GM19455 (cell line): Measurements from ENCODE around the gene LINGO4.

Experiments used
- ATAC-seq: cut with Tn5 transposase; IDR thresholded peaks from one replicate; pipeline ENCODE4 v1.9.1; 2021; ENCODE audit not compliant: unreplicated experiment

Gene LINGO4

GRCh38 chr1:151805066-151805820, at the start of gene LINGO4:
LINGO4 (minus strand) TSS chr1:151805419; CDS start chr1:151802704, 2,715 bp downstream.
- no peak for ATAC-seq

GRCh38 chr1:151854658-151855057, 49.4 kb upstream of the LINGO4 start:
- no peak for ATAC-seq

DNA sequence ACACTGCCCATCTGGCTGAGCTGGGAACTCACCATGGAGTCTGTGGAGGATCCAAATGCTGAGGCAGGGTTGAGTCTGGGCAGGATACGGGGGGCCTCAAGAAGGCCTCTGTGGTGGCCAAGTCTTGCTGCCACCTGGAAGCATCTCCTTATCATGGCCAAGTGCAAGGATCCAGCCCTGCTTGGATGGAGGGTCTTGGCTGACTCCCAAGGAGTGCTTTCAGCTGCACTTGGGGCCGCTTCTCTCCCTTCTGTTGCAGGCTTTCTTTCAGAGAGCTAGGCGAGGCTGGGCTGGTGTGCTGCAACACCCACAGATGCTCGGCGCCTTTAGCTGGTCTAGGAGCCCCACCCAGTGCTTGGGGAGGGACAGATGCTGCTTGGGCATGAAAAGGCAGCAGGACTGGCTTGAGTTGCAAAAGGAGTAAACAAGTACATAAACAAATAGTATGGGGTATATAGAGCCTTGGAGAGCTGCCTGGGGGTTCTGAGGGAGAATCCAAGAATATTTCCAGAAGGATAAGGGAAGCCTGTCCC, 48.3 kb upstream of the LINGO4 start, which contains the start of gene THEM5:
Gene THEM5, minus strand, starts transcription at position 302 of the 533 bp plus-strand sequence. Its CDS starts 147 bp downstream, at position 155.
- no peak for ATAC-seq

GRCh38 chr1:151852733-151853132, 47.5 kb upstream of the LINGO4 start:
- ATAC-seq = no peak

GRCh38 chr1:151851886-151852285, 46.7 kb upstream of the LINGO4 start:
- no peak for ATAC-seq

DNA sequence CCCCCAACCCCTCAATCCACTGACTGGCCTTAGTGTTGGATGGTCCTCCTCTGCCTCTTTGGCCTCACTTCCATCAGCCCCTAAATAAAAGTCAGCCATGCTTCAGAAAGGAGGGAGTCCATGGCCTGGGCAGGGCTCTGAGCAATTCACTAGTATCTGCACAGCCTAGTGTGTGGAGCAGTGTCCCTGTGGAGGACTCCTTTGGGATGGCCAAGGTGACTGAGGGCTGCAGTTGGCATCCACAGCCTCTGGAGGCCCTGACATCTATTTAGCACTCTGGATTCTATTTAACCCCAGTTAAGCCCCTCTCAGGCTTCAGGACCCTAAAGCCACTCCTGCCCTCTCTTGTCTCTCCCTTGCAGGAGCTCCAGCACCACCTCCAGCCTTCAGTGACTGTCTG, 44.7 kb upstream of the LINGO4 start:
- ATAC-seq = no peak

DNA sequence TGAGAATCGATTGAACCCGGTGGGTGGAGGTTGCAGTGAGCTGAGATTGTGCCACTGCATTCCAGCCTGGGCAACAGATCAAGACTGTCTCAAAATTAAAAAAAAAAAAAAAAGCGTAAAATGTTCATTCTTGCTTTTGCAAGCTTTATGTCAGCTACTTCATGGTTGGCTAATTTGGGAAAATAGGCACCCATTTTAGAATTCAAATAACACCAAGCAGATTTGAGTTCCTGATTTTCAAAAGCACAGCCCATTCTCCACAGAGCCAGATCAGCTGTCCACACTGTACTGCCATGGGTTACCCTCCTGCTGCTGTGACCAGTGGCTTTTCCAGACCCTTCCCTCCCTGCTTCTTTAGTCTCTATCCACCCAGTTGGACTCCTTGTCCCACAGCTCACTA, 43.9 kb upstream of the LINGO4 start:
- no peak for ATAC-seq

- no peak for ATAC-seq
Observed at GRCh38 chr1:151847867-151848596, 42.8 kb upstream of the LINGO4 start.

DNA sequence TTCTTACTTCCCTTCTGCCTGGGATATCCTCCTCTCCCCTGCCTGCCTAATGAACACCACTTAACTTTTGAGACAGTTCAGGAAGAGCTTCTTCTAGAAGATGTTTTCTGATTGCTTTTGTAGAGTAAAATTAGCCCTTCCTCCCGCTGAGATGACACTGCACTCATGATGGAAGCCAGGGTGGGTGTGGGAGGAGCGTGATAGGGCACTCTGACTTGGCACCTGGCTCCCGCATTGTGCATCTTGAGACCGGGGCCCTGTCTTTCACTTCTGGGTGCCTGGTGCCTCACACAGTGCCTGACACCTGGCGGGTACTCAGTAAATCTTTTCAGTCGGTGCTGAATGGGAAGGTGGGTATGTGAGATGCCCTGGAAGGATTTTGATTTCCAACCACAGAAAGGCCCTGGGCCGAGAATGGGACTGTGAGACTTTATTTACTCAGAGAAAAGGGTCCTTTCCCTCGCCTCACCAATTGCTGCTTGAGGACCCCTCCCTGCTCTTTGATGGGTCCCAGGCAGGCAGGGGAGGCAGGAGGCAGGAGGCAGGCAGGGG, 41.5 kb upstream of the LINGO4 start:
- no peak for ATAC-seq

GRCh38 chr1:151846062-151846568, 40.9 kb upstream of the LINGO4 start:
- no peak for ATAC-seq

GRCh38 chr1:151843398-151843797, 38.2 kb upstream of the LINGO4 start:
- ATAC-seq = no peak

- ATAC-seq = no peak
Observed at GRCh38 chr1:151841141-151841540, 35.9 kb upstream of the LINGO4 start.

DNA sequence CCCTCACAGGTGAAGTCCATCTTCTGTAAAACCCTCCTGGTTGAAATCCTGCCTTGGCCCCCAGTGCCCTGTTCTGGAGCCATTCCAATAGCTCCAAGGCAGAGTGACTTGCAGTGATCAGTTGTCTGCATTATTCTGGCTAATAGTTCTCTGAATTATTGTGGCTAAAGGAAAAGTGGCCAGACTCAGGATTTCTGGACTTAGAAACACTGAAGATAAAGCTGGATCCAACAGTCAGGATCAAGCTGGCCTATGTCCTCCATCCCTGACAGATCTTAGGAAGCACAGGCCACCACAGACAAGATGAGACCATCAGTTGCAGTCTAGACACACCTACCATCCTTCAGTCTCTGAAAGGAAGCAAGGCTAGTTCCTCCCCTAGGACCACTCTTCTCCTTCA, 35.2 kb upstream of the LINGO4 start:
- no peak for ATAC-seq

GRCh38 chr1:151839457-151840403, 34.5 kb upstream of the LINGO4 start, which contains the start of gene C2CD4D:
C2CD4D (minus strand) TSS chr1:151839820; CDS start chr1:151838989, 831 bp downstream.
- no peak for ATAC-seq

- no peak for ATAC-seq
Observed at GRCh38 chr1:151839082-151839412, 33.8 kb upstream of the LINGO4 start.

- no peak for ATAC-seq
Observed at GRCh38 chr1:151838222-151839081, 33.2 kb upstream of the LINGO4 start.

GRCh38 chr1:151837884-151838221, 32.6 kb upstream of the LINGO4 start:
- no peak for ATAC-seq

GRCh38 chr1:151837197-151837596, 32.0 kb upstream of the LINGO4 start:
- ATAC-seq = no peak

DNA sequence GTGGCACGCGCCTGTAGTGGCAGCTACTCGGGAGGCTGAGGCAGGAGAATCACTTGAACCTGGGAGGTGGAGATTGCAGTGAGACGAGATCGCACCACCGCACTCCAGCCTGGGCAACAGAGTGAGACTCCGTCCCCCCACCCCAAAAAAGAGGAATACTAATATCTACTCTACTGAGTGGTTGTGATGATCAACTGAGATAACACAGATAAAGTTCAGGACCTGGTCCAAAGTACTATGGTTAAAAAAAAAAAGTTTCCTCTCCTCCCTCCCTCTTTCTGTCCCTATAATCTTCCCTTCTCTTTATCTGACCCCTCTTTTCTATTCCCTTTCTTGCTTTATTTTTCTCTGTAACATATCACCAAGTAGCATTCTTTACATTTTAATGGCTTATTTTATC, 30.4 kb upstream of the LINGO4 start:
- no peak for ATAC-seq

DNA sequence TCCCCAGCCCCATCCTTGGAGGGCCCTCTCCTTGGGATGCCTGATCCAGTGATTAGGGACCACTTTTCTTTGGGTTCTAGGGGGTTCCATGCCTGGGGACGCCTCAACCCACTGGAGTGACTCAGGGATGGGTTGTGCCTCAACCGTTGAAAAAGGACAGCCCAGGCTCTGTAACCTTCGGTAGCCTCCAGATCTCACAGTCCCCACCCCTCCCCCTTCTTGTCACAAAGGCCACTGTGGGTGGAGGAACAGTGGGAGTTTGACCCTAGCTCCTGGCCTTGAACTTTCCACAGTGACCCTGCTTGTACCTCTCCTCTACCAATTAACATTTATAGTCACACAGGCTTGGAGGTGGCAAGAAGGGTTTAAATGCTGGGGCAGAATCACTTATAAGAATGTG, 29.0 kb upstream of the LINGO4 start:
- ATAC-seq = no peak
